Esophagus squamous epithelium (tissue), 4 donors: ENCODE data around the gene USH2A.

Experiments used
- CTCF ChIP-seq, 6 experiments: fragments of 450-650 bp in 4 of 6; fragments of 200-600 bp in 2 of 6; sonication (generic) in 2 of 6; IDR thresholded peaks; one replicate each; pipeline ENCODE4 v1.5.1; 2016 to 2019; ENCODE audit warnings: antibody characterized with exemption in 6 of 6, mild to moderate bottlenecking in 4 of 6, moderate library complexity in 4 of 6
- POLR2A ChIP-seq, 4 donors: fragments of 450-650 bp; IDR thresholded peaks; one replicate each; pipeline ENCODE4 v1.6.1; 2017; ENCODE audit warnings: antibody characterized with exemption in 4 of 4, mild to moderate bottlenecking in 4 of 4, moderate library complexity in 3 of 4

- TF ChIP-seq CTCF (IDR thresholded peaks at IDR 0.05) (no peak), POLR2A (IDR thresholded peaks at IDR 0.05) (no peak)
Measured at GRCh38 chr1:215767761-215768160, 655.5 kb downstream of the USH2A start.
